Spleen (tissue), 3 donors: ENCODE results near the gene NME2.

Experiments used
- POLR2A ChIP-seq, 3 donors: fragments of 450-650 bp; IDR thresholded peaks; one replicate each; pipeline ENCODE4 v1.5.1; 2017; ENCODE audit warnings: antibody characterized with exemption in 3 of 3, mild to moderate bottlenecking in 1 of 3
- POLR2AphosphoS5 ChIP-seq, 3 donors: sonication (generic); formaldehyde crosslinking; IDR thresholded peaks; one replicate each; pipeline ENCODE4 v1.5.1; 2017; ENCODE audit warnings: antibody characterized with exemption in 3 of 3

- TF ChIP-seq POLR2A (IDR thresholded peaks at IDR 0.05): no peak
- TF ChIP-seq POLR2AphosphoS5 (IDR thresholded peaks at IDR 0.05): no peak
These were observed 10.8 kb upstream of the NME2 start for GRCh38 chr17:51155416-51155815.
